PFSK-1 (cell line): ENCODE measurements around the gene SPAG7.

ENCODE experiments used
- FOXP2 ChIP-seq: optimal IDR thresholded peaks from 2 replicates; pipeline ENCODE3; 2011; ENCODE audit warnings: borderline replicate concordance, control low read depth, inconsistent platforms; ENCODE audit not compliant: insufficient read depth; ENCODE audit errors: extremely low read length, extremely low read depth
- POLR2AphosphoS5 ChIP-seq: IDR thresholded peaks from 2 replicates; pipeline ENCODE4 v1.6.1; 2012; ENCODE audit warnings: low read depth, mild to moderate bottlenecking, control low read depth, low read length, moderate library complexity
- REST ChIP-seq, 2 experiments: IDR thresholded peaks; 2 replicates each; pipeline versions ENCODE4 v1.6.1 to v1.8.0; 2011 to 2012; ENCODE audit warnings: low read depth in 2 of 2, low read length in 2 of 2, control low read depth in 1 of 2, inconsistent platforms in 1 of 2, mild to moderate bottlenecking in 1 of 2, moderate library complexity in 1 of 2; ENCODE audit not compliant: insufficient read depth in 1 of 2
- SIN3A ChIP-seq: IDR thresholded peaks from 2 replicates; pipeline ENCODE4 v1.6.1; 2012; ENCODE audit warnings: mild to moderate bottlenecking, low read length, moderate library complexity, borderline replicate concordance; ENCODE audit not compliant: insufficient read depth
- TAF1 ChIP-seq: IDR thresholded peaks from 2 replicates; pipeline ENCODE4 v1.6.1; 2012; ENCODE audit warnings: low read length, control low read depth, borderline replicate concordance; ENCODE audit not compliant: insufficient read depth

The SPAG7 gene

GRCh38 chr17:4971826-4972225 lies 4.2 kb upstream of the SPAG7 start:
- no peak for TF ChIP-seq TAF1
- no peak for TF ChIP-seq FOXP2
- no peak for TF ChIP-seq SIN3A
- TF ChIP-seq REST (IDR thresholded peaks at IDR 0.05; ENCODE audit: insufficient read depth in 1 of 2, low read depth in 2 of 2, low read length in 2 of 2) = no peak
- TF ChIP-seq POLR2AphosphoS5 = no peak

GRCh38 chr17:4970273-4970672 lies 2.7 kb upstream of the SPAG7 start:
- TF ChIP-seq TAF1 (no peak), REST (IDR thresholded peaks at IDR 0.05; ENCODE audit: insufficient read depth in 1 of 2, low read depth in 2 of 2, low read length in 2 of 2) (no peak), SIN3A (no peak)

- no peak; the same call in 1 of the 2 replicates for TF ChIP-seq POLR2AphosphoS5
- TF ChIP-seq REST (IDR thresholded peaks at IDR 0.05; ENCODE audit: insufficient read depth in 1 of 2, low read depth in 2 of 2, low read length in 2 of 2) = peak in 1 of 2 experiments; percentile 33; a peak in 1 of 4 replicates
- no peak for TF ChIP-seq TAF1
- TF ChIP-seq FOXP2 = no peak
- no peak for TF ChIP-seq SIN3A
Observed at GRCh38 chr17:4969551-4970173, 2.0 kb upstream of the SPAG7 start.

GRCh38 chr17:4969047-4969550 lies 1.5 kb upstream of the SPAG7 start:
- TF ChIP-seq POLR2AphosphoS5 (peak; percentile 63), SIN3A (no peak), TAF1 (peak; percentile 34; the same call in 1 of the 2 replicates), FOXP2 (no peak), REST (IDR thresholded peaks at IDR 0.05; ENCODE audit: insufficient read depth in 1 of 2, low read depth in 2 of 2, low read length in 2 of 2) (no peak)

- TF ChIP-seq REST (IDR thresholded peaks at IDR 0.05; ENCODE audit: insufficient read depth in 1 of 2, low read depth in 2 of 2, low read length in 2 of 2) (no peak), SIN3A (no peak), FOXP2 (no peak), POLR2AphosphoS5 (no peak; the same call in 1 of the 2 replicates), TAF1 (no peak)
Observed at GRCh38 chr17:4968486-4969046, 949 bp upstream of the SPAG7 start.
